NCI-H1417 treated with DMSO at 0.1 percent for 48 hours (cell line): ENCODE data around the gene GUCA2A.

Source experiments
- DNase-seq: peaks from one replicate; lab custom pipeline; 2025; lab: John Stamatoyannopoulos, UW

Gene GUCA2A

GRCh38 chr1:42176902-42177519 lies 12.5 kb upstream of the GUCA2A start:
- no peak for DNase-seq

- no peak for DNase-seq
These were observed 10.9 kb upstream of the GUCA2A start for GRCh38 chr1:42175314-42176054.

GRCh38 chr1:42173961-42174735 lies 9.6 kb upstream of the GUCA2A start:
- no peak for DNase-seq

- DNase-seq, result no peak
These were observed 8.8 kb upstream of the GUCA2A start for GRCh38 chr1:42173155-42173933.

GRCh38 chr1:42172381-42173133 lies 8.0 kb upstream of the GUCA2A start:
- DNase-seq, result no peak

GRCh38 chr1:42171679-42172266 lies 7.2 kb upstream of the GUCA2A start:
- no peak for DNase-seq

GRCh38 chr1:42170779-42171621 lies 6.5 kb upstream of the GUCA2A start:
- DNase-seq, result no peak

- no peak for DNase-seq
These were observed 4.2 kb upstream of the GUCA2A start for GRCh38 chr1:42168763-42169162.

GRCh38 chr1:42168391-42168670 lies 3.8 kb upstream of the GUCA2A start:
- no peak for DNase-seq

GRCh38 chr1:42167611-42168390 lies 3.3 kb upstream of the GUCA2A start:
- DNase-seq, result no peak

- peak; percentile 9 for DNase-seq
These were observed 1.1 kb upstream of the GUCA2A start for GRCh38 chr1:42165511-42166210.

GRCh38 chr1:42163536-42164503 lies 725 bp downstream of the GUCA2A start:
- no peak for DNase-seq

GRCh38 chr1:42163114-42163513 lies 1.4 kb downstream of the GUCA2A start:
- DNase-seq, result no peak

GRCh38 chr1:42162181-42162580 lies 2.4 kb downstream of the GUCA2A start:
- DNase-seq, result no peak

- no peak for DNase-seq
These were observed 6.4 kb downstream of the GUCA2A start for GRCh38 chr1:42158189-42158588.

GRCh38 chr1:42157667-42158066 lies 6.9 kb downstream of the GUCA2A start:
- no peak for DNase-seq

- no peak for DNase-seq
These were observed 9.2 kb downstream of the GUCA2A start for GRCh38 chr1:42155362-42155761.

- DNase-seq, result no peak
These were observed 9.9 kb downstream of the GUCA2A start for GRCh38 chr1:42154685-42155084.
